NCI-H510A treated with DMSO at 0.1 percent for 48 hours (cell line): ENCODE data around the gene TMCO2.

Experiments
- DNase-seq: peaks from one replicate; lab custom pipeline; 2025; lab: John Stamatoyannopoulos, UW

Gene TMCO2

DNA sequence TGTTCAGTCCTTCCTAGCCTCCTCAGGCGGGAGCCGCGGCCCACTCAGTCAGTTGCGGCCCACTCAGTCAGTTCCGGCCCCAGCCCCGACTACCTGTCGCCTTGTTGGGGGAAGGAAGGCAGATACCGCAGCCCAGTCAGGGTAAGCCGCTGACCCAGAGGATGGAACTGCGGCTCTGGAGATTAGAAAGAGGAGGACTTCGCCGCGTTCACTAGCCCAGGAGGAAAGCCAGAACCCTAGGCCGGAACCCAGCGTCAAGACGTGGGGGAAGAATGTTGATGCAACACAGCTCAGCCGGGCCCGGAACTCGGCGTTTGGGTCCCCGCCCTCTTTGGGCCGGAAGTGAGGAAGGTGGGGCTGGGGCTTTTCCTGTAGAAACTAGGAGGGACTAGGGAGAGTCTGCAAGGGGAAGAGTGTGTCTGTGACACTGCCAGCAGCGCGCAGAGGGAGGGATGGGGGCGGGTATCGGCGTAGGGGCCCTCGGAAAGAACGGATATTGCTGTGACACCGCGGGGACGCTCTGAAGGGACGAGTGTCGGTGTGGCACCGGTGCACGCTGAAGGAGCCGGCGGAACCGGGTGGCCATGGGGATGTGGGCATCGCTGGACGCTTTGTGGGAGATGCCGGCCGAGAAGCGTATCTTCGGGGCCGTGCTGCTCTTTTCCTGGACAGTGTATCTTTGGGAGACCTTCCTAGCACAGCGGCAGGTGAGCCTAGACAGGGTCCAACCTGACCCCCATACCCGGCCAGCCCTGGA, 10.1 kb downstream of the TMCO2 start, which contains the start of gene ZMPSTE24:
TSS of gene ZMPSTE24 (plus strand) at position 549 of the 757 bp plus-strand sequence. CDS start at position 585, 36 bp downstream.
- DNase-seq = peak; percentile 100

- no peak for DNase-seq
Measured at GRCh38 chr1:40258445-40258769, 10.7 kb downstream of the TMCO2 start.

- DNase-seq = no peak
Measured at GRCh38 chr1:40264354-40264781, 16.6 kb downstream of the TMCO2 start.

GRCh38 chr1:40265298-40265697, 17.6 kb downstream of the TMCO2 start:
- DNase-seq = no peak

DNA sequence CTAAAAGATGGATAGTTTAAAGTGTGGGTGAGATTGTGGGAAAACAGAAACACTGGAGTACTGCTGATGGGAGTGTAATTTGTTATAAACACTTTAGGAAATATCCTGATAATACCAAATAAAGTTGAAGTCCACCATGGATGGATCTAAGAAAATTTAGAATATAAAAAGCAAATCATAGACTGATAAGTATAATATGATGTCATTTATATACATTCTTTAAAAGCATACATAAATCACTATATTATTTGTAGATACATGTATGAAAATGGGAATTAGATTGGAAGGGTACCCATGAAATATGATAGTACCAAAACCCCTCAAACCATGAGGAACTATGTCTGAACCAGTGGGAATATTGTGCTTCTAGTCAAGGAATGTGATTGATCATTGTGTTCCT, 18.2 kb downstream of the TMCO2 start:
- DNase-seq = no peak

- DNase-seq = no peak
Measured at GRCh38 chr1:40266786-40267535, 19.2 kb downstream of the TMCO2 start.

GRCh38 chr1:40267767-40268187, 20.0 kb downstream of the TMCO2 start:
- DNase-seq = no peak

DNA sequence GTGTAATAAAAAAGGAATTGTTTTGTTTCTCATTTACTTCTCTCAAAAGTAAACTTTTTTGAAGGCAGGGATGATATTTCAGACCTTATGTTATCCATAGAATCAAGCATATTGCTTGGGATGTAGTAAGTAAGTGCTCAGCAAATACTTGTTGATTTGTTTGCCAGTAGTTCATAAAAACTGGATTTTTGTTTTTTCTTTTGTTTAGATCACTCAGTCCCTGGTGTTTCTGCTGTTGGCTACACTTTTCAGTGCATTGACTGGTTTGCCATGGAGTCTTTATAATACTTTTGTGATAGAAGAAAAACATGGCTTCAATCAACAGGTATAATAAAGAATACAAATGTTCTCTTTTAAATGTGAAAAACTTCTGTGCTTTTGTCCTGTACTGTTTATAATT, 20.5 kb downstream of the TMCO2 start:
- DNase-seq = no peak

DNA sequence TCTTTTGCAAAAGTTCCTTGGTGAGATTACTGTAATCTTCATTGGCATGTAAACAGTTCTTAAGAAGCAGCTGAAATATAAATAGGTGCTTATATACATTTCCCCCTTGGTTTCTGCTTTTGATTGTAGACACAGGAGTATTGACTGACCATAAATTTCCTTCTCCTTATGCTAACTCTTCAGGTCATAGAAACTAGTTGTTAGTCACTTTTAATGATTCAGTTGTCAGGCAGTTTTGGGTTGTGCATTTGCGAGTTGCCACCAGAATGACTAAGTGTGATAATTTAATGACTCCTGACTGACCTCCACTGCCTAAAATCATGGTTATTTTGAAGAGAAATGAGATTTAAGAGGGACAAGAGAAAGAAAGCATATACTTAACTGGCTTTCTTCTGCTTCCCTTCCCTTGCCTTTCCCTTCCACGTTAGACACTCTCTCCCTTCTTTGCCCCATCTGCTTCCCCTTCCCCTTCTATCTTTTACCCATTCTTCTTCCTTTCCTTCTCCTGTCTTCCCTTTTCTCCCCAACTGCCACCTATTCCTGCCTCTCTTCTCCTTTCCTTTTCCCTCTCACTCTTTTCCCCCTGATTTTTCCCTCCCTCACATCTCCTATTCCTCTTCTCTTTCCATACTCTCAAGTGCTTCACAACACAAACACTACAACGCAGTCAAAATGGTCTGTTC, 22.6 kb downstream of the TMCO2 start:
- no peak for DNase-seq

DNA sequence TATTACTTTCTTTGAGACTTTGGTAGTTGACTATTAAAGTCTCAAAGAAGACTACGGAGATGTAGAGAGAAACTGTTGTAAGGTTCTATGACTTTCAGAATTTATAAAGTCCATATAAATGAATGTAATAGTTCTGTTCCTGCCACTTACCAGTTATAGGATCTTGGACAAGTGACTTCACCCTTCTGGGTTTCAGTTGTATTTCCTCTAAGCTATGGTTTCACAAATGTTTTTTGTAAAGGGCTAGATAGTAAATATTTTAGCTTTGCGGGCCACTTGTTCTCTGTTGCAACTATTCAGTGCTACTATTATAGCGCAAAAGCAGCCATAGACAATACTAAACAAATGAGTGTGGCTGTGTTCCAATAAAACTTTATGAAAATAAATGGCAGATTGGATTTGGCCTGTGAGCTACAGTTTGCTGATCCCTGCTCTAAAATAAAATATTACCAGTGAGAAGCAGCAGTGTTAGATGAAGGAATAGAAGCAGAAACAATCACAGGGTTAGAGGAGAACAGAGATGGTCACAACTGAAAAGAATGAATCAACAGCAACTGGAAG, 25.0 kb downstream of the TMCO2 start:
- no peak for DNase-seq

GRCh38 chr1:40273547-40274166, 25.9 kb downstream of the TMCO2 start:
- no peak for DNase-seq

GRCh38 chr1:40274331-40274730, 26.6 kb downstream of the TMCO2 start:
- no peak for DNase-seq

GRCh38 chr1:40276122-40276521, 28.4 kb downstream of the TMCO2 start:
- DNase-seq = no peak

GRCh38 chr1:40281853-40282252, 34.1 kb downstream of the TMCO2 start:
- DNase-seq = peak; percentile 41

GRCh38 chr1:40291293-40291692, 43.6 kb downstream of the TMCO2 start:
- DNase-seq = no peak

DNA sequence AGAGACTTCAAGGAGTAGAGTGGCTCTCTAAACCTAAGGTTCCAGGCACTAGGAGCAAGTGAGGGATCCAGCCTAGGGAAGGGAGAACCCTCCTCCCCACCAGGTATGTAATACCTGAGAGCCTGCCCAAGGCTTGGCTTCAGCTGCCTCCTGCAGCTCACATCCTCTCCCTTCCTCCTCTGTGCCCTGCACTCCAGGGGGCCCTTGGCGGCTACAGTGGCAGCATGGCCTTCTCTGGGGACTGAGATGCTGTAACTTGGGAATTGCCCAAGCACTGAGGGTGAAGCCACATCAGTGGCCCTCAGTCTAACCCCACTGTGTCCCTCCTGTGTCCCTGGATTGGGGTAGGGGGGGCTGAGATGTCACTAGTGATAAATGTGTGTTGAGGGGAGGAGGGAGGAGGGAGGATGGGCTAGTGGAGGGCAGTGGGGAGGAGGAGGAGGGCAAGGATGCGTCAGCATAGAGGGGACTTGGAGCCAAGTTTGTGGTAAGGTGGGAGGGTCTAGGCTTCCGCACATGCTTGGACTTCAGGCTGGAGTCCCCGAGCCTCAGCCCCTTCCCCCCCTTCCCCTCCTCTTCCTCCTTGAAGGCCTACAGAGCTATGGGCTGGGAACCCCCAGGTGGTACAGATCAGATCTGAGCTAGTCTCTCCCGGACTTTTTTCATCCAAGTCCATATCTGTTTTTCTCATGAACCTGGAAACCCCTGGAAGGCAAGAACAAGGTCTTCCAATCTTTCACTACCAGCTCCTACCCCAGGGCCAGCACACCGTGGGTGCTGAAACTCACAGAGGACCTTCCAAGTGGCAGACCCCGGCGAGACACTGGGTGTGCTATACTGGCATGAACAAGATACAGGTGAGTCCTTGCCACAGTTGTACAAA, 51.9 kb downstream of the TMCO2 start:
- no peak for DNase-seq

- DNase-seq = no peak
Measured at GRCh38 chr1:40300249-40300567, 52.5 kb downstream of the TMCO2 start.

DNA sequence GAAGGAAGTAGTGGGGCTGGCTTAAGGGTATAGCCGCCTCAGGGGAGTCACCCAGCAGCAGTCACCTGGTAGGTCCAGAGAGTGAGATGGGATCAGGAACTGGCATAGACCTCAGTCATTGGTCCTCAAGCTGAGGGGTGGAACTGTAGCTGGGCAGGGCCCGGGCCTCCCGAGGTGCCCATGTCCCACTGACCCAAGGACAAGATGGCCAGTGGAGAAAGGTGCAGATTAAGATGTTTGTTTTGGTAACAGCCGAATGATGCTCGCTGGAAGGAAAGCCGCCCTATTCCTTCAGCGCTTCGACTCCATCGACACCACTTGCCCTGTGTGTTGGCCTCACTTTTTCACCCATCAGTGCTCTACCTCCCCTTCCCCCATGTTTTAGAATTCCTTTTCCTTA, 52.9 kb downstream of the TMCO2 start:
- no peak for DNase-seq

GRCh38 chr1:40301066-40301465, 53.3 kb downstream of the TMCO2 start:
- DNase-seq = no peak
